ENCODE data around the gene ACADVL.
"Not testable (repeated sequence)": the region's sequence is repeated elsewhere in the genome, so short reads cannot be mapped to it uniquely, and the experiment has no call there.

Gene ACADVL

DNA sequence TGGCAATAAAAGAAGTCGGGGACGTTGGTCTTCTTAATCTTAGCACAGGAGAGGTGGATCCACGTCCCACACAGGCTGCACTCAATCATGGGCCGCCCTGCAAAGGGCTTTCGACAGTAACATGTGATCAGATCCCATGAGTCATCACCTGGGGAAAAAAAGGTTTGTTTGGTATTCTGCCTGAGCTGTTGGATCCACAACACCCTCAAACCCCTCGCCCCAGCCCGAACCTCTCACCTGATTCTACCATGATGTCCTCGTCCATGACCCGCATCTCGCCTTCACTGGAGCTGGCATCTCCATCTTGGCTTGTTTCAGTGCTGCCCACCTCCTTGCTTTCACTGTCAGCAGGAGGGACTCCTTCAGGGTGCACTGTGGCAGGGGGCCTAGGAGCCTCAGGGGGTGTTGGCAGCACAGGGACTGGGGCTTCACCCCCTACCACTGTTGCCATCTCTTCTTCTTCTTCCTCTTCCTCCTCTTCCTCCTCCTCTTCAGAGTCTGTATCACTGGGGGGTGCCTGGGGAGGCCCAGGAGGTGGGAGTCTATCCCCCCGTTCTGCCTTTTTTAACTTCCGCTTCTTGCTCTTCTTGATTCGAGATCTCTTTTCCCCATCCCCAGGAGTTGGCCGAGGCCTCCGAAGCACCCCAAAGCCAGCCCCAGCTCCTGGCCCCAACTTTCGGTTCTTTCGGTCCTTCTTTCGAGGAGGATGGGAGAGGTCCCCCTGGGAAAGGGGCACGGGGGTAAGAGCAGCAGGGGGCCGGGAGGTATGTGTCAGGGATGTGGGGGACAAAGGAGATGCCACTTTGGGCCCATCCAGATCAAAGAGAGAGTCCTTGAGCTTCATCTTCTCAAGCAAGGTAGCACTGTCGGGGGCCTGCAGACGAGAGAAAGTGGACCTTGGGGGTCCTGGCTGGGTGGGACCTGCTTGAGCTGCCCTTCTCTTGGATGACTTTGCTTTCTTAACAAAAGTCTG is 16.2 kb downstream of the ACADVL start:
- DNase-seq (ENCODE audit: low read depth, low spot score): no peak

DNA sequence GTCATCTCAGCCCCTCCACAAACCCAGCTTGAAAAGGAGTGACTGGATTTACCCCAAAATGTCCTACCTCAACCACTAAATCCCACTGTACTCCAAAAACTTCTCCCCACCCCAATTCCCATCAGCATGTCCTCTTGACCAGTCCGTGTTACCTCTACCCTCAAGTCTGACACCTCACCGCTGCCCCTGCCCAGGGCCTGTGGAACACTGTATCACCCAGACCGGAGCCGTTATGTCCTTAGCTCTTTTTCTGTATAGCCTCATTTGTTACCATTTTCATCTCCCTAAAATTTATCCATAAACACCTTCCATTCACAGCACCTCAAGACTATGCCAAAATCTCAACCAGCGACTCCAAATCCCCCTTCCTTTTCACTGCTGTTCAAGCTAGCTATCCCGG is 17.1 kb downstream of the ACADVL start:
- no peak for DNase-seq (ENCODE audit: low read depth, low spot score)

DNA sequence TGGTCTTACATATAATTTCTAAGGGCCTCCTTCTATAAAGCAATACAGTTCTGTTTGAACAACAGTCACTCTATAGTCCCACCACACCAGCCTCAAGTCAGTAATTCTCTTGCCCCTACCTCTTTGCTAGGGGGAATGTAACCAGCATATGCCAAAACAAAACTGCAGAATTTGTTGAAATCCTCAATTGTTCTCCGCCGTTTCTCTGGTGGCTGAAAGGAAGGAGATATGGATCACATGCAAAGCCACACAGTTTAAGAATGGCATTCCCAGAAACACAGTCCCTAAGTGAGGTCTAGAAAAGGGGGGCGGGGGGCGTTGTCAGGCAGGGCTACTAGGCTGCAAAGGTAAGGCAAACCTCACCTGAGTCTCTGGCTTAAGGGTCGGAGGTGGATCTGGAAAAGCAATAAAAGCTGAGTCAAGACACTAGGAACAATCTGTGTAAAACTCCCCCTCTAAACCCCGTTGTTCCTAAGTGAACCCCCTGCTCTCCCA is 17.6 kb downstream of the ACADVL start:
- no peak for DNase-seq (ENCODE audit: low read depth, low spot score)

DNA sequence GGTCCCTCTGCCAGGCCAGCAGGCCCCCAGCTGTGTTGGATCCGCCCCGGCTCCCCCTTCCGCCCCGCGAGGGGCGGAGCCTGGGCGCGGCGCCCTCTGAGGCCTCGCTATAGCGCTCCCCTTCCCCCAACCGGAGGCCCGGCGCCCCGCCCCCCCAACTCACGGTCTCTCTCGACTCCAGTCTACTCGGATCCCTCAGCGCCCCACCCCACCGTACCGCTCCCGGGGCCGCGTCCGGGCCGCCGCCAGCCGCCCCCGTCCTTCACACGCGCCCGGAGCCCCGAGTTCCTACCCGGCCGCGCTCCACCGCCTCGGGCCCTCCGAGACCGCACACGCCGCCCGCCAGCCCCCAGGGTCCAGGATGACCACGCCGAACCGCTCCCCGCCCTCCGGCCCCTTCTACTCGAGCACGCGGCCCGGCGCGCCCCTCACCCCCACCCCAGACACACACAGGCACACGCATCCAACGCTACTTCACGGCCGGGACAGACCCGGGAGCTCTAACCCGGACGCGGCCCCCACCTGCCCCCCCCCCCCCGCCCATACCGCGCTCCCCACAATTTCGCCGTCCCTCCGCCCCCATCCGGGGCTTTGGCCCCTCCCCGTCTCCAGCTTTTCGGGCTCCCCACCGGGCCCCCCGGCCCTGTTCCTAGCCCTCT is 18.2 kb downstream of the ACADVL start:
- no peak for DNase-seq (ENCODE audit: low read depth, low spot score)

DNA sequence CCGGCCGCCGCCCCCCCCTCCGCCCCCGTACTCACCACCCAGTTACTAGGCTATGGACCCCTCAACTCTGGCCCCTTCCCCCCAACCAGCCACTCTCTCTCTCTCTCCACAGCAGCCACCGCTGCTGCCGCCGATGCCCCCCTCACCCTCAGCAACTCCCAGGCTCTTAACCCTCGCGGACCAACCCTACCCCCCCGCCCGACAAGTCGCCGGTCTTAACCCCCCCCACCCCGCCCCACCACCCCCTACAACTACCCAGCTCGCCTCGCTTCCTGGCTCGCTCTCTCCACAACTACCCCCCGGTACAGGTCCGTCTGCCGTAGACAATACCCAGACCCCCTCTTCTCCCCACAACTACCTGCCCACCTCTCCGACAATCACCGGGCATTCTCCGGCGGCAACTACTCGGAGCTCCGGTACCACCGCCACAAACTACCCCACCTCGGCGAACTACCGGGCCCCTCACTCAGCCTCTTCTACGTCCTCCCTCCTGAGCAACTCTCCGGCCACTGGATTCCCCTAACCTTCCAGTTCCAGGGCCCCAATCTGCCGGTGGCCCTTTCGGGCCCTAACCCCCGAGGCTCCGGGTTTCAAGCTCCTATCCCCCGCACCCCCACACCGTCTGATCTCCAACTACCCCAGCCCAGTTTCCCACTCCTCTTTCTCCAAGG is 18.8 kb downstream of the ACADVL start:
- no peak for DNase-seq (ENCODE audit: low read depth, low spot score)

DNA sequence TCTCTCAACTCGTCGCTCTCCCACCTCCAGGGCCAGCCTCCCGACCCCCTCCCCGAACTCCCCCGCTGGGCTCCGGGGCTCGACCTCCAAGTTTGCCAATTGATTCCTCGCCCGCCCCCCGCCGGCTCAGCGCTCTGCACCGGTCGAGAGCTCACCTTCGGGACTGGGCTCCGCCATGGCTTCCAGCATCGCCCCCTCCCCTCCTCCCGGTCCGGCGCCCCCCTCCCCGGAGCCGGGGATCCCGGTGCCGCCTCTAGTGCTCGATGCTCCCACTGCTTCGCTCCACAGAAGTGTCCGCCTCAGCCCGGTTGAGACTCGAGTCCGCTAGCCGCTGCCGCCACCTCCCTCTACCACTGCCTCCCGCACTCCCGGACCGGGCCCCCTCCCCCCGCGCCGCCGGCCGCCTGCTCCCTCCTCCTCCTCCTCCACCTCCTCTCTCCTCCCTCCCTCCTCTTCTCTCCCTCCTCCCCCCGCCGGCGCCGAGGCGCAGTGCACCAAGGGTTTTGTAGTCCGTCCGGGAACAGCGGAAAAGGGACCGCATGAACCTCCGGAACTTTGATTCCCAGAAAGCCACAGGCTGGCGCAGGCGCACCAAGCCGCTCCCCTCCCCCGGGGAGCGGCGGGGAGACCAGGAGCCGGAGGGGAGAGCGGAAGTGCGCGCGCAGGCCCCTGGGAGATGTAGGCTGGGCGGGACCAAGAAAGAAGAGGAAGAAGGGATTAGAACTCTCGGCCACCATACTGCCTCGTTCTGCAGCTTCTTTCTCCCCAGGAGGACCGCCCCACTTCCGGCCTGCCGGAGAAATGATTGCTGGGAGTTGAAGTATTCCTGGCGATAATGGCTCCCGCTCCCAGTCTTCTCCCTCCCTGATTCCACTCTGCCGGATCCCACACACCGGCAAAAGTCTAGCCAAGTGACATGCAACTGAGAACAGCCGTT is 19.6 kb downstream of the ACADVL start, which contains the start of gene PHF23:
TSS of gene PHF23 (minus strand) at position 367 of the 937 bp plus-strand sequence. CDS start at position 189, 178 bp downstream.
- DNase-seq (ENCODE audit: low read depth, low spot score): peak; percentile 98

DNA sequence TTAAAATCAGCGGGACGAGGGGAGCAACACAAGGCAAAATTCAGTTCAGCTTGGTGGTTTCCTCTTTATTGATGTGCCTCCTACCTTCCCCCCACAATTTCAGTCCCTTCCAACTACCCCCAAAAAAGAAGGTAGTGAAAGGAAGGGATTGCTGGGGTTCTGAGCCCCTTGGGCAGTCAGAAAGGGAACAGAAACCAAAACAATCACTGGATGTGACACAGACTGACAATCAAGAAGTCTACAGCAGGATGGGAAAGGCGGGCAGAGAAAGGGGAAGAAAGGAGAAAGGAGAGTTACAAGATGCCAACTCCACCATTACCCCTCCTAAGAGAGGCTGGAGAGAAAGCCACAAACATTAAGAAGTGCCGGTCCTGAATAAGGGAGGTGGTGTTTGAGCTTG is 20.6 kb downstream of the ACADVL start:
- no peak for DNase-seq (ENCODE audit: low read depth, low spot score)

DNA sequence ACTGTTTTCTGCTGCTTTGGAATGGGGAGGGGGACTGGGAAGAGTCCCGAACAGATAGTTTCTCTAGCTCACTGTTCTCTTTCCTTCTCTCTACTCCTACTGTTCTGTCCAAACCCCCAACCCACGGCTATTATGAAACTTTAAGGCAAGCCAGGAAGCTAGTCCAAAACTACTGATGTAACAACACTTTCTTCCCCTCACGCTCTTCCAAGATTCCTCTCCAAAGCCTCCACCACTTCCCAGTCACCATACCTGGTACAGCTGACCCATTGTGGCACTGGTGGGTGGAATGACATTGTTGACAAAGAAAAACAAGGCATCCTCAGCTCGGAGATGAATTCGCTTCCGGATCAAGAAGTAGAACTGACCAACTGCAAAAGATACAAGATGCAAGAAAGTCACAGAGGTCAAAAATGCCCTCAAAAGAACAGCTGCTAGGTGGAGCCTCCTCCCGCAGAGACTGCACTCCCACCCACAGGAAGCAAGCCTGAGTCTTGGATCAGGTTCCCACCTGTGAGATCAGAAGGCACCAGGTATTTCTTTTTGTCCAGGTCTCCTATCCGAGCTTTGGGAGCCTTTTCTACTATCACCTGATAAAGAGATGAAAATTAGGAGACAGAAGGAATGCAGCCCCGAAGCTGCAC is 21.5 kb downstream of the ACADVL start:
- DNase-seq (ENCODE audit: low read depth, low spot score): no peak

DNA sequence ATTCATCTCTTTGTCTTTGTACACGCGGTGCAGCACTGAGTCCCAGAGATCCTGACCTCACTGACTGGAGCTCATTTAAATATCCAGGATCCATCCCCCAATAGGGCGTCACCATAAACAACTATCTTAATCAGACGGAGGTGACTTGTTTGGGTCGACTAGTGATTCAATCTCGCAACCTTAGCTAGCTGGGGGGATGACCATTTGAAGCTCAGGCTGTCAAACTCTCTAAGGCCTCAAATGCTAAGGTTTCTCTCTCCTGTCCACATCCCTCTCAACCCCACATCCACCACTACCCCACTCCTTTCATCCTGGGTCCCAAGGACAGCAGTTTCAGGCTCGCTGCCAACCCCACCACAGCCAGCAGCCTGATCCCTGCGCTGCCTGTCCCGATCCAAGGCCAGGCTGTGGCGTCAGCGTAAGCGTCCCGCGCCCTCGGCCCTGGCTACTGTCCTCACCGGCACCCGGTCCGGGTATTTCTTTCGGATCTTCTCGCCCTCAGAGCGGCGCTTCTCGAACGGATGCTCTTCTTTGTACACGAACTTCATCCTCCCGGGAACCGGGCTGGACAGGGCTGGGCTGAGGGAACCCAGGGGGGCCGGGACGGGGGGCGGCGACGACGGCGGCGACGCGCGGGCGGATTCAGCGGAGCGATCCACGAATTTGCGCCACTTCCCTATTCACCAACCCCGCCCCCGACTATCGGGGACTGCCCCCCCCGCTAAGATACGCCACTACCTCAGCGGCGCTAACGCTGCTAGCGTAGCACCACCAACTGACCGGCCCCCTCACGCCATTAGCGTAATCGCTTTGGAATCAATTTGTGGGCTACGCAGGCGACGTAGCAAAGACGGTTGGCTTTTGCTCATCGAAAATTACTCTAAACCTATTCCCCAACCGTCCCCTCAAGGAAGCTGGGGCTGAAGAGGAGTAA is 22.3 kb downstream of the ACADVL start, which contains the start of gene GABARAP:
TSS of gene GABARAP (minus strand) at position 667 of the 934 bp plus-strand sequence. CDS start at position 548, 119 bp downstream.
- no peak for DNase-seq (ENCODE audit: low read depth, low spot score)

DNA sequence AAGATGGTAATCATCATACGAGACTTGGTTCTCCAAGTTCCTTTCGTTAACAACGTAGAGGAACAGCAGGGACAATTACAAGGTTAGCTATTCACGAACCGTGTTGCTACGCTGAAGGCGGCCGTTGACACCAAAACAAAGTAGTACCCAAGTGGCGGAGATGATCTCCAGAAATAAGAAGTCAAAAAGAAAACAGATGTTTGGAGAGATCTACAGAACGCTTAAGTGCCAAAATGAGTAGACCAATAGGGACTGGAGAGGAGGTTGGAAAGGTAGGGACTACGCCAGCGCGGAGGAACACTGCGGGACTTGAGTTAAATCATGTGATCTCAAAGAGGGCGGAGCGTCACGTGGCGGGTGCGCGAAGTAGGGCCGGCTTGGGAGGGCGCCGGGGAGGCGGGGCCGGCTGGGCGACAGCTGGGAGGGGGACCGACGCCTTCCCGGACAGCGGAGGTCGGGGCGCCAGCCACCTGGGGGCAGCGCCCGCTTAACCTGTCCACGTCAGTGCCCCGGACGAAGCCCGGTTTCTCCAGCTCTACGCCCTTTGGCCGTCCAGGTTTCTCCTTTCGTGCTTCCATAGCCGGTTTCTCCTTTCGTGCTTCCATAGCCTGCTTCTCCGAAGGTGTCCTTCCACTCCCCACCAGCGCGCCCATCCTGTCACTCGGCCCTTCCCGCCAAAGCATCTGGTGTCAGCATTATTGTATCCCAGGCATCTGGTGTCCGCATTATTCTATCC is 23.1 kb downstream of the ACADVL start:
- no peak for DNase-seq (ENCODE audit: low read depth, low spot score)

DNA sequence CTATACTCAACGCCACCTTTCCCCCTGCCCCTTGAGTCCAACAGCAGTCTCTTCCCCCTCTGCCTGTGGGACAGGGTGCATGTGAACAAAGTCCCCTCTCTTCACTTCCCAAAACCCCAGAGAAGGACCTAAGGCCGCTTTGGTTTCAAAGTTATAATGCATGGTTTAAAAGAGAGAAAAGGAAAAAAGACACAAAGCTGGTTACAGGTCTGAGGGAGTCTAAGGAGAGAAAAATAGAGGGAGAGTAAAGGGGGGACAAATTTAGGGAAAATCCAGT is 23.7 kb downstream of the ACADVL start:
- no peak for DNase-seq (ENCODE audit: low read depth, low spot score)

DNA sequence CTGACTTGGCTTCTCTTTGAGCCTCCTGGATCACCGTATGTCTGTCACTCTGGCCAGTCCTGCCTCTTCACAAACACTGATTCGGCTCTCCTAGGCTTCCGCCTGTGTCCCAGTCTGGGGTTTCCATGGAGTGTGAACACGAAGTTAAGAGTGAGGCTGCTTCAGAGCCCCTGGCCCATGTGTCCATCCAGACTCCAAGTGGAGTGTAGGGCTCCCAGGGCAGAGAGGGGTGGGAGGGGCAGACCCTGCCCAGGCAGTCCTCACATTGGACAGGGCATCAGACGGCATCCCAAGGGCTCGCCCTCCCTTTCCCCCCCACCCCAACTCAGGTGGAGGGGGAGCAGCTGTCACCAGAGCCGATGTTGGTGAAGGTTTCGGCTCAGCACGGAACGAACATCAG is 24.1 kb downstream of the ACADVL start:
- not testable (repeated sequence) for DNase-seq (ENCODE audit: low read depth, low spot score)

DNA sequence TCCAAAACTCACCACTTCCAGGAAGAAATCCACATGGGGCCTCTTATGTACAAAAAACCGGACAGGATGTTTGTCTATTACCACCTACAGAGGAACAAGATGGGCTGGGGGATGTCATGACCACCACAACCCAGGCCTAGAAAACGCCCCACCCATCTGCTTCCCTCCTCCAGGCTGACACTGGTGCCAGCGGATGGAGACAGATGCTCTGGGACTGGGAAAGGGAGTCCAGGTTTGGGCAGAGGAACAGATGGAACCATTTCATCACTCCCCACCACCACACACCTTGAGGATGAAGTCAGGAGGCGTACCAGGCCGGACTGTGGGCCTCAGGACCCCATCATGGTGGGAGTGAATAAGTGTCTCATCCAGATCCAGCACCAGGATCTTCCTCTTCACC is 27.0 kb downstream of the ACADVL start:
- no peak for DNase-seq (ENCODE audit: low read depth, low spot score)

DNA sequence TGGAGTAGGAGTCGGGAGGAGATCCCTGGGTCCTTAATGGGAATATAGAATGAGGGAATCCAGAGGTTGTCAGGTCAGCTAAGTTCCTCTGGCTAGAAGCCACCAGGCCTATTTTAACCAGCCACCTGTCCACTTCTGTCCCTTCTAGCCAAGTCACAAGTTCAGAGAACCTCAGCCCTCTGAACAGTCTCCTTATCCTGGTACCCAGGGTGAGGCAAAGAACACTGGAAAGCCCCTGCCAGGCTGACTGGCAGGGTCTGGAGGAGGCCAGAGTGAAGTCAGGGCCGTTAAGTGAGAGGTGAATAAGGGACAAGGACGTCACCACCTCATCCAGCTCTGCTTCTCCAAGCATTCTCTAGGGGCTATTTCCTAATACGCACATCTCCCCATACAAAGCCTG is 29.1 kb downstream of the ACADVL start:
- no peak for DNase-seq (ENCODE audit: low read depth, low spot score)

DNA sequence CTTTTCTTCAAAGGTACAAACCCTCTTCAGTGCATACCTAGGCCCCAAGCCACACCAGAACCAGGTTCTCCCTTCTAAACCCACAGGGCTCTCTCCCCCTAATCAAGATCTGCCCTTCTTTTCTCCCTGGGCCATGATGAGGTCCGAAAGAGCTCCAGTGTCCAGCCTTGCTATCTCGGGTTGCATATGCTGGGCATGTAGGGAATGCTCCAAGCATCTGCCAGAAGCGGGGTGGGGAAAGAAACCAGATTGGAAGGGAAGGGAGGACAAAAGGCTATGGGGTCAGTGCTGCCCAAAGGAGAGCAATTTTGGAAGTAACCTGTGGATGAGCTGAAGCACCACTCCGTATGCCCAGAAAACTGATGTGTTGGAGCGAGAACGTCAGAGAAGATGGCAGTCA is 29.5 kb downstream of the ACADVL start:
- no peak for DNase-seq (ENCODE audit: low read depth, low spot score)

DNA sequence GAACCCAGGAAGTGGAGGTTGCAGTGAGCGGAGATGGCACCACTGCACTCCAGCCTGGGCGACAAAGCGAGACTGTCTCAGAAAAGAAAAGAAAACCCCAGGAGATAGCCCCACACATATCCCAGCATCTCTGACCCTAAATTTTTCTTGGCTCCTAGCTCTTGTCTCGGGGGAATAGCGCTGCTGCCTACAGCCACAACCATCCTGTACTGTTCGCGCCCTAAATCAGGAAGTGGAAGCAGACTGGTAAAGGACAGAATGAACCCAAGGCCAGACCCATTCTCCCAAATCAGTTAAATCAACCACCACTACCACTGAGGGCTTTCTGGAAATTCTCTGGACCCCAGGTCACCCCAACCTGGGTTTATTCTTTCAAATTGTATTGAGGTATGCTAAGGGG is 30.1 kb downstream of the ACADVL start:
- no peak for DNase-seq (ENCODE audit: low read depth, low spot score)

DNA sequence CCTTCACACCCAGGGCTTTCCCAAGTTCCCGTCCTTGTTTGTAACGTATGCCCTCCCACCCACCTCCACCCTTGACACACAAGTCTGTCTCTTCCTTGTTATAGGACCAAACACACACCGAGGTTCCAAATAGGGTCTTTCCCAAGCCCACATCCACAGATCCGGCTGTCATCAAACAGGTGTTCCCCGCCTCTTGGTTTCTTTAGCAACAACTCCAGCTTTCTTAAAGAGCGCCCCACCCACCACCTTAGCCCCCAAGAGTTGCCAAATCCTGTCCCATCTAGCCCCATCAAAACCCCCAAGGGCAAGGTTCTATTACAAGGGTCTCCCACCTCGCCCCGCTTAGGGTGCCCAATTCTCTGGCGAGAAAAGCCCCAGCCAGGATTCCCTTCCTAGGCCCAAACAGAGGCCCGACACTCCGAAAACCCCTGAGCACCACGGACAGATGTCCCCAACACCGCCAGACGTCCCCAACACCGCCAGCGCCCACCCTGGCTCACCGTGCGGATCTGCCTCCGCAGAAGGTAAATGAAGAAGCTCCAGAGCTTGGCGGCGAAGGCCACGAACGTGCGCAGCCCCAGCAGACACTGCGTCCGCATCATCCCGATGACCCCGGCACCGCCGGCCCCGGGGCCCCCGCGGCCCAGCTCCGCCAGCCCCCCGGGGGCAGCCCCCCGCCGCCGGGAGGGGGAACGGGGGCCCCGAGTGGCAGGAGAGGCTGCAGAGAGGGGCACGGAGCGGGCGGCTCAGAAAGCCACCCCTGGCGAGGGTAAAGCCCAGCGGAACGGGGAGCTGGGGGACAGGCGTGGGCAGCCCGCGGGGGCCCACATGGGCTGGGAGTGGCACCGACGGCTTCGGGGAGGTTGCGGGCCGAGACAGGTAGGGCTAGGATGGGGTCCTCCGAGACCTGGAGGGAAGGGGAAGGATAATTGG is 31.2 kb downstream of the ACADVL start:
- DNase-seq (ENCODE audit: low read depth, low spot score): no peak
